GM15510 (cell line): ENCODE data around the gene S100A6.

Experiments used
- POLR2A ChIP-seq: IDR thresholded peaks from 3 replicates; pipeline ENCODE4 v1.6.1; 2011; ENCODE audit warnings: borderline replicate concordance; ENCODE audit not compliant: insufficient read length; ENCODE audit errors: extremely low read depth

The S100A6 gene

GRCh38 chr1:153498746-153499145 is 37.0 kb downstream of the S100A6 start:
- TF ChIP-seq POLR2A: no peak

GRCh38 chr1:153495536-153495935 is 40.3 kb downstream of the S100A6 start:
- TF ChIP-seq POLR2A: no peak

DNA sequence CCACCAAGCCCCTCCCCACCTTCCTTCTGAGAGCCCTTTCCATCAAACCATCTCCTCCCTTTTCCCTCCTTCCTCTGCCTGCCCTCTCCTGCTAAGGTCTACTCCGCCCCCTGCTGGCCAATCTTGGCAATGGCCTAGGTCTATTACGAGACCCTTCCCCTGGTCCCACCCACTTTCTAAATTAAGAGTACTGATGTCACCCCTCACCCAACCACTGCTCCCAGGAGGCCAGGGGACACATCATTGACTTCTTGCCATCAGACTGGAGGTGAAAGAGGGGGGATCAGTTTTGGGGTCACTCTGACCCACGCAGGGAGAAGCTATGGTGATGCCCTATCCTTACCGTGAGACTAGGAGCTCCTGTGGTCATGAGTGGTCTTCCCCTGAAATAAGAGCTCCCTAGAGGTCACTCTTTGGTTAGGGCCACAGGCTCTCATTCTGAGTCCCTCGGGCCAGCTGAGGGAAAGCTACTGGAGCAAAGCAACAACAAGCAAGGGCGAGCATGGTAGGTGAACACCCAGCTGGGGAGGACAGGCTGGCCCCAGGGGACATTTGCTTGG is 40.7 kb downstream of the S100A6 start:
- TF ChIP-seq POLR2A: no peak

- TF ChIP-seq POLR2A: no peak
These were observed 42.3 kb downstream of the S100A6 start for GRCh38 chr1:153493343-153493960.

DNA sequence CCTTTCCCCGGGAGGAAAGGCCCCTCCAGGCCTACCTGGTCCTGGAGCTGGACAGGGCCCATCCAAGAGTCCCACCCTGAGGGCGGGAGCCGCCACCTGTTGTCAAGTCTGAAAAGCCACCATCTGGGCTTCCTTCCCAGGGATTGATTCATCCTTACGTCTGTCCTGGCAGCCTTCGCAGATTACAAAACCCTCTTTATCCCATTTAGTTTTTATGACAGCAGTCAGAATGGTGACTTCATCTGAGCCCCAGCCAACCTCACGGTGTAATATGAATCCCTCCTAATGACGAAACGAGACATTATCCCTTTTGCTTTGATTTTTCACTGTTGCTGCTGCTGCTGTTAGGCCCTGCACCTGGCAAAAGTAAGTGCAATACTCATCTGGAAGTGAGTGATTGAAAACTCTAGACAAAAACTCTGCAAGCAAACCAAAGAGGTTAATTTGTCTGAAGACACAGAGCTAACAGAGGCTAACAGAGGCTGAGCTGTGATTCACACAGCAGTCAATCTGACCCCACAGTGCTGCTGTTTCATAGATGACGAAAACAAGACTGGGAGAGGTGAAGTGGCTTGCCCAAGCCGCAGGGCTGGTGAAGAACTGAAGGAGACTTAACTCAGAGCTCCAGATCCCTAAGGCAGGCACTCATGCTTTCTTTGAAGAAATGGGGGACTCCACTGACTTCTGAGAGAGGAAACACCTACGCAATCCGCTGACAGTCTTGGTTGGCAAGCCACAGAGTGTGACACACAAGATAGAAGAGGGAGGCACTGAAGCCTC is 45.3 kb downstream of the S100A6 start:
- TF ChIP-seq POLR2A: no peak

DNA sequence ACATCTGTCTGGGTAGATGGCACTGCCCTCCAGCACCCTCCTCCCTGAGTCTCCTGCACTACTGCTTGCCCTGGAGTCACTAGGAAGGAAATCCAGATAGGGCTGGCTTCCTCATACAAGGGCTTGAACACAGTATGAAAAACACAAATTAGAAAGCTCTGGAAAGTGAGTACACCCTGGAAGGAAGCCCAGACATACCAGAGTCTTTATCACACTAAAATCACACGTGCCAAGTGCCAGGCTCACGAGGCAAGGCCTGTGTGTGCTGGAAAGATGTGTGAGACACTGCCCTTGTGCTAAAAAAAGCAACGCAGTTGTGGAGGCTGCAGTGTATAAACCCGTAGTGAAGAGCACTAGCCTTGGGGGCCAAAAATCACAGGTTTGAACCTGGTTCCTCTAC is 47.1 kb downstream of the S100A6 start:
- no peak for TF ChIP-seq POLR2A

- TF ChIP-seq POLR2A: no peak
These were observed 48.1 kb downstream of the S100A6 start for GRCh38 chr1:153487707-153488106.

- no peak for TF ChIP-seq POLR2A
These were observed 49.9 kb downstream of the S100A6 start for GRCh38 chr1:153485863-153486262.
